ENCODE measurements around the gene NRXN2.
A peak's percentile ranks its signal among the peaks of the same experiment; 100 is the strongest.

The NRXN2 gene

DNA sequence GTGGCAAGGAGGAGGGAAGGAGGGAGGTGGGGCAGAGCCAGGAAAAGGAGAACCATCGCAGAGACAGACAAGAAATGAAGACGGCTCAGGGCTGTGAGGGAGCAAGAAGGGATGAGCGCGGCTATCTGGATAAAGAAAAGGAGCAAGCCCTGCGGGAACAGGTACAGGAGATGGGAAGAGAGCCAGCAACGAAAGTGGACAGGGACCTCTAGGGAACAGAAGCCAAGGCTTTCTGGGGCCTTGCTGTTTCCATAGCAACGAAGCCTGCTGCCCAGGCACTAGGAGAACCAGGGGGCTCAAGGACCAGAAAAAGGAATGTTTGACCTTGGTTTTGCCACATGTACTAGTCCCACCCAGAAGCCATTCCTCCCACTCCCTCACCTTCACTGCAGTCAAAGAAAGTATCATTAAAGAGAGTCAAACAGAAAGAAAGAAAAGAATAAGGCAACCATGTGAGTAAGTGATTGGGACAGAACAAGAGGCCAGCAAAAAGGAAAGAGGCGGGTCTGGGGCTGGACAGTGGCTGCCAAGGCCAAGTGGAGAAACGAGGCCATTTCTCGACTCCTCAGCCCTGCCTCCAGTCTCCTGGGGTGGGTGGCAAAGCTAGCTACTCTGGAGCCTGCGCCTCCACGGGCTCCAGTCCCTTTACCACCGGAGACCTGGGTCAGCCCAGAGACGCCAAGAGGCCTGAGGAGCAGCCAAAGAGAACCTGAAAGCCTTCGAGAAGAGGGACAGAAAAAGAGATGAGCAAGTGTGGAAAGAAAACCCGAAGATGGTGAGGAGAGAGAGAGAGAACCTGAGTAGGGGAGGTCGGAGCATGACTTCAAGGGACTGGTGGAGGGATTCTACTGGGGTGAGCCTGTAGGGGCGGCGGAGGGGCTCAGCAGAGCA is 35.1 kb downstream of the NRXN2 start:
- H3K27ac ChIP-seq (ENCODE audit: insufficient read depth, low read depth, low read length, poor library complexity, severe bottlenecking) = no peak overlapping the region
- peak overlapping the region; percentile 48 for H3K4me3 ChIP-seq (ENCODE audit: insufficient read depth, low read depth, low read length)
- H3K4me1 ChIP-seq (ENCODE audit: control insufficient read depth, insufficient read depth, low read length) = peaks cover 6% of the 10 kb centered on the region
- no peaks in the 10 kb centered on the region for H3K36me3 ChIP-seq (ENCODE audit: control insufficient read depth, insufficient read depth, low read length)
- WGBS, 2 experiments = 69% methylated on average over 19 of the region's 19 CpGs
- no peaks in the 10 kb centered on the region for H3K9me3 ChIP-seq (ENCODE audit: control insufficient read depth, low read length)
- H3K27me3 ChIP-seq (ENCODE audit: control insufficient read depth, insufficient read depth, low read length, poor library complexity, severe bottlenecking) = peaks cover 6% of the 10 kb centered on the region

GRCh38 chr11:64687204-64687603 is 35.8 kb downstream of the NRXN2 start:
- no peaks in the 10 kb centered on the region for H3K27me3 ChIP-seq (ENCODE audit: control insufficient read depth, insufficient read depth, low read length, poor library complexity, severe bottlenecking)
- WGBS, 2 experiments = 93% methylated on average over 5 to 6 of the region's 6 CpGs
- no peaks in the 10 kb centered on the region for H3K9me3 ChIP-seq (ENCODE audit: control insufficient read depth, low read length)
- peaks cover 3% of the 10 kb centered on the region for H3K4me1 ChIP-seq (ENCODE audit: control insufficient read depth, insufficient read depth, low read length)
- H3K4me3 ChIP-seq (ENCODE audit: insufficient read depth, low read depth, low read length) = no peak overlapping the region
- H3K36me3 ChIP-seq (ENCODE audit: control insufficient read depth, insufficient read depth, low read length) = no peaks in the 10 kb centered on the region
- H3K27ac ChIP-seq (ENCODE audit: insufficient read depth, low read depth, low read length, poor library complexity, severe bottlenecking) = no peak overlapping the region

GRCh38 chr11:64686466-64687170 is 36.4 kb downstream of the NRXN2 start:
- no peaks in the 10 kb centered on the region for H3K27me3 ChIP-seq (ENCODE audit: control insufficient read depth, insufficient read depth, low read length, poor library complexity, severe bottlenecking)
- no peak overlapping the region for H3K27ac ChIP-seq (ENCODE audit: insufficient read depth, low read depth, low read length, poor library complexity, severe bottlenecking)
- peaks cover 3% of the 10 kb centered on the region for H3K4me1 ChIP-seq (ENCODE audit: control insufficient read depth, insufficient read depth, low read length)
- no peaks in the 10 kb centered on the region for H3K9me3 ChIP-seq (ENCODE audit: control insufficient read depth, low read length)
- no peak overlapping the region for H3K4me3 ChIP-seq (ENCODE audit: insufficient read depth, low read depth, low read length)
- 88 to 95% methylated on average over 9 of the region's 9 CpGs for WGBS, 2 experiments
- H3K36me3 ChIP-seq (ENCODE audit: control insufficient read depth, insufficient read depth, low read length) = no peaks in the 10 kb centered on the region

- WGBS, 2 experiments = 93 to 94% methylated on average over 18 of the region's 18 CpGs
- Histone ChIP-seq H3K4me3 (ENCODE audit: insufficient read depth, low read depth, low read length) (no peak overlapping the region), H3K4me1 (ENCODE audit: control insufficient read depth, insufficient read depth, low read length) (peaks cover 3% of the 10 kb centered on the region), H3K36me3 (ENCODE audit: control insufficient read depth, insufficient read depth, low read length) (no peaks in the 10 kb centered on the region), H3K9me3 (ENCODE audit: control insufficient read depth, low read length) (no peaks in the 10 kb centered on the region), H3K27me3 (ENCODE audit: control insufficient read depth, insufficient read depth, low read length, poor library complexity, severe bottlenecking) (no peaks in the 10 kb centered on the region), H3K27ac (ENCODE audit: insufficient read depth, low read depth, low read length, poor library complexity, severe bottlenecking) (no peak overlapping the region)
Observed at GRCh38 chr11:64685536-64685935, 37.5 kb downstream of the NRXN2 start.

- Histone ChIP-seq H3K27ac (ENCODE audit: insufficient read depth, low read depth, low read length, poor library complexity, severe bottlenecking) (no peak overlapping the region), H3K36me3 (ENCODE audit: control insufficient read depth, insufficient read depth, low read length) (no peaks in the 10 kb centered on the region), H3K9me3 (ENCODE audit: control insufficient read depth, low read length) (no peaks in the 10 kb centered on the region), H3K4me3 (ENCODE audit: insufficient read depth, low read depth, low read length) (no peak overlapping the region), H3K27me3 (ENCODE audit: control insufficient read depth, insufficient read depth, low read length, poor library complexity, severe bottlenecking) (no peaks in the 10 kb centered on the region), H3K4me1 (ENCODE audit: control insufficient read depth, insufficient read depth, low read length) (peaks cover 3% of the 10 kb centered on the region)
- WGBS, 2 experiments = 82 to 85% methylated on average over 8 of the region's 8 CpGs
Observed at GRCh38 chr11:64684357-64684756, 38.6 kb downstream of the NRXN2 start.

DNA sequence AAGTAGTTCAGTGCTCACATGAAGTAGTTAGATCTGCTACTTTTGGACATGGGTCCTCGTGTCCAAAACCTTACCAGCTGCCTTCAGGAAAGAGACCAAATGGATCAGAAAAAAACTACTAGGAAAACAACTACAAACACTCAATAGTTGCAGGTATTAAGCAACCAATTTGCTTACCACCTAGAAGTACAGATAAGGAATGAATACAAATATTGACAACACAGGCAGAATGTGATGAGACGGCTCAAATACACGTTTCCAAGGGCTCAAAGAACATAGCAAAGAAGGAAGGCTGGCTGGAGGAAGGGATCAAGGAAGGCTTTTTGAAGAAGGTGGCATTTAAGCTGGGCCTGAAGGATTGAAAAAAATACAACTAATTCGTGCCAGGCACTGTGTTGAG is 41.8 kb downstream of the NRXN2 start:
- peaks cover 7% of the 10 kb centered on the region for H3K4me1 ChIP-seq (ENCODE audit: control insufficient read depth, insufficient read depth, low read length)
- 86 to 87% methylated on average over 4 of the region's 4 CpGs for WGBS, 2 experiments
- no peaks in the 10 kb centered on the region for H3K36me3 ChIP-seq (ENCODE audit: control insufficient read depth, insufficient read depth, low read length)
- no peaks in the 10 kb centered on the region for H3K27me3 ChIP-seq (ENCODE audit: control insufficient read depth, insufficient read depth, low read length, poor library complexity, severe bottlenecking)
- H3K9me3 ChIP-seq (ENCODE audit: control insufficient read depth, low read length) = no peaks in the 10 kb centered on the region
- no peak overlapping the region for H3K4me3 ChIP-seq (ENCODE audit: insufficient read depth, low read depth, low read length)
- H3K27ac ChIP-seq (ENCODE audit: insufficient read depth, low read depth, low read length, poor library complexity, severe bottlenecking) = no peak overlapping the region

- Histone ChIP-seq H3K27ac (ENCODE audit: insufficient read depth, low read depth, low read length, poor library complexity, severe bottlenecking) (no peak overlapping the region), H3K4me1 (ENCODE audit: control insufficient read depth, insufficient read depth, low read length) (peaks cover 10% of the 10 kb centered on the region), H3K9me3 (ENCODE audit: control insufficient read depth, low read length) (no peaks in the 10 kb centered on the region), H3K4me3 (ENCODE audit: insufficient read depth, low read depth, low read length) (no peak overlapping the region), H3K27me3 (ENCODE audit: control insufficient read depth, insufficient read depth, low read length, poor library complexity, severe bottlenecking) (no peaks in the 10 kb centered on the region), H3K36me3 (ENCODE audit: control insufficient read depth, insufficient read depth, low read length) (no peaks in the 10 kb centered on the region)
- 36 to 44% methylated on average over 2 of the region's 2 CpGs for WGBS, 2 experiments
Observed at GRCh38 chr11:64679846-64680245, 43.2 kb downstream of the NRXN2 start.

GRCh38 chr11:64677441-64678023 is 45.5 kb downstream of the NRXN2 start:
- H3K27me3 ChIP-seq (ENCODE audit: control insufficient read depth, insufficient read depth, low read length, poor library complexity, severe bottlenecking) = peaks cover 9% of the 10 kb centered on the region
- 90 to 92% methylated on average over 6 of the region's 6 CpGs for WGBS, 2 experiments
- H3K9me3 ChIP-seq (ENCODE audit: control insufficient read depth, low read length) = no peaks in the 10 kb centered on the region
- H3K36me3 ChIP-seq (ENCODE audit: control insufficient read depth, insufficient read depth, low read length) = no peaks in the 10 kb centered on the region
- no peak overlapping the region for H3K4me3 ChIP-seq (ENCODE audit: insufficient read depth, low read depth, low read length)
- peaks cover 10% of the 10 kb centered on the region for H3K4me1 ChIP-seq (ENCODE audit: control insufficient read depth, insufficient read depth, low read length)
- H3K27ac ChIP-seq (ENCODE audit: insufficient read depth, low read depth, low read length, poor library complexity, severe bottlenecking) = no peak overlapping the region

- peaks cover 14% of the 10 kb centered on the region for H3K27me3 ChIP-seq (ENCODE audit: control insufficient read depth, insufficient read depth, low read length, poor library complexity, severe bottlenecking)
- H3K27ac ChIP-seq (ENCODE audit: insufficient read depth, low read depth, low read length, poor library complexity, severe bottlenecking) = no peak overlapping the region
- H3K4me1 ChIP-seq (ENCODE audit: control insufficient read depth, insufficient read depth, low read length) = peaks cover 10% of the 10 kb centered on the region
- no peaks in the 10 kb centered on the region for H3K36me3 ChIP-seq (ENCODE audit: control insufficient read depth, insufficient read depth, low read length)
- no peak overlapping the region for H3K4me3 ChIP-seq (ENCODE audit: insufficient read depth, low read depth, low read length)
- 91 to 94% methylated on average over 2 of the region's 2 CpGs for WGBS, 2 experiments
- H3K9me3 ChIP-seq (ENCODE audit: control insufficient read depth, low read length) = no peaks in the 10 kb centered on the region
Observed at GRCh38 chr11:64676261-64676615, 46.8 kb downstream of the NRXN2 start.
